WTC11 (cell line): ENCODE measurements around the gene GRK2. TPM values are rescaled to one million over a fixed set of nuclear protein-coding genes. Genes with fewer than 3 reads are reported as not detected.

ENCODE experiments used
- ATAC-seq: fragments of 200-7000 bp; cut with Tn5 transposase; 2 replicates; pipeline ENCODE4 v1.10.0; 2021; ENCODE audit warnings: mild to moderate bottlenecking, moderate library complexity
- CTCF ChIA-PET: fragments of 300-600 bp; sonication (Branson Sonifier 250); formaldehyde crosslinking; loops from one replicate; lab custom pipeline; 2021; ENCODE audit warnings: antibody characterized with exemption; lab: Charles Lee
- POLR2A ChIA-PET: fragments of 350-600 bp; sonication (Branson Sonifier 250); formaldehyde crosslinking; loops from one replicate; lab custom pipeline; 2021; ENCODE audit warnings: antibody characterized with exemption; lab: Charles Lee
- DNase-seq: peaks from one replicate; pipeline ENCODE4 v3.0.0; 2021; ENCODE audit warnings: low spot score
- H3K27ac Mint-ChIP-seq: 2 replicates; pipeline ENCODE4 v1.8.0; 2021; ENCODE audit warnings: mixed read lengths
- H3K27me3 Mint-ChIP-seq: 2 replicates; pipeline ENCODE4 v1.8.0; 2021; ENCODE audit warnings: low read depth, mild to moderate bottlenecking, moderate library complexity, mixed read lengths
- H3K36me3 Mint-ChIP-seq: 2 replicates; pipeline ENCODE4 v1.8.0; 2021; ENCODE audit warnings: mixed read lengths
- H3K4me1 Mint-ChIP-seq: 2 replicates; pipeline ENCODE4 v1.8.0; 2022; ENCODE audit warnings: mixed read lengths
- H3K4me3 Mint-ChIP-seq: 2 replicates; pipeline ENCODE4 v1.8.0; 2021; ENCODE audit warnings: mild to moderate bottlenecking, moderate library complexity, mixed read lengths
- H3K9me3 Mint-ChIP-seq: 2 replicates; pipeline ENCODE4 v1.8.0; 2021; ENCODE audit warnings: mixed read lengths
- FOXJ3 ChIP-seq: sonication (generic); formaldehyde crosslinking; IDR thresholded peaks from 2 replicates; pipeline ENCODE4 v1.9.0; 2021; ENCODE audit warnings: missing genetic modification reagents, mild to moderate bottlenecking, borderline replicate concordance
- FOXK1 ChIP-seq: sonication (generic); formaldehyde crosslinking; IDR thresholded peaks from 2 replicates; pipeline ENCODE4 v1.8.0; 2022; ENCODE audit warnings: mild to moderate bottlenecking, moderate library complexity, missing genetic modification reagents
- GABPB1 ChIP-seq: sonication (generic); formaldehyde crosslinking; IDR thresholded peaks from 2 replicates; pipeline ENCODE4 v1.8.1; 2023; ENCODE audit warnings: mild to moderate bottlenecking, missing genetic modification reagents
- JAZF1 ChIP-seq: fragments of 250-450 bp; sonication (Bioruptor Pico); IDR thresholded peaks from 2 replicates; pipeline ENCODE4 v1.9.0; 2021; ENCODE audit warnings: moderate library complexity, mild to moderate bottlenecking, inconsistent platforms
- NFYB ChIP-seq: sonication (generic); formaldehyde crosslinking; conservative IDR thresholded peaks from 2 replicates; pipeline ENCODE4 v1.8.0; 2022; ENCODE audit warnings: low read depth, missing genetic modification reagents
- RELA ChIP-seq: sonication (generic); formaldehyde crosslinking; IDR thresholded peaks from 2 replicates; pipeline ENCODE4 v1.8.1; 2022; ENCODE audit warnings: missing genetic modification reagents, mild to moderate bottlenecking, borderline replicate concordance
- ZNF317 ChIP-seq: sonication (generic); formaldehyde crosslinking; IDR thresholded peaks from 2 replicates; pipeline ENCODE4 v1.8.1; 2023; ENCODE audit warnings: low read depth, mild to moderate bottlenecking, moderate library complexity, missing genetic modification reagents, borderline replicate concordance
- ZNF416 ChIP-seq: fragments of 250-450 bp; sonication (Bioruptor Pico); IDR thresholded peaks from 2 replicates; pipeline ENCODE4 v1.9.0; 2021; ENCODE audit warnings: mild to moderate bottlenecking, inconsistent platforms
- total RNA-seq: library from RNA; stranded (reverse); gene quantifications from 3 replicates; pipeline ENCODE4 v1.2.3, GENCODE V29; 2021
- TF ChIP-seq, protein P1 (sequence below): sonication (generic); formaldehyde crosslinking; IDR thresholded peaks from 2 replicates; pipeline ENCODE4 v1.8.1; 2023; ENCODE audit warnings: mild to moderate bottlenecking, missing genetic modification reagents
- TF ChIP-seq, protein P2 (sequence below): sonication (generic); formaldehyde crosslinking; IDR thresholded peaks from 2 replicates; pipeline ENCODE4 v1.8.0; 2022; ENCODE audit warnings: mild to moderate bottlenecking, missing genetic modification reagents
- TF ChIP-seq, protein P3 (sequence below): sonication (generic); formaldehyde crosslinking; IDR thresholded peaks from 2 replicates; pipeline ENCODE4 v1.8.0; 2022; ENCODE audit warnings: missing genetic modification reagents
- TF ChIP-seq, protein P4 (sequence below): sonication (generic); formaldehyde crosslinking; IDR thresholded peaks from 2 replicates; pipeline ENCODE4 v1.8.1; 2023; ENCODE audit warnings: mild to moderate bottlenecking, moderate library complexity, missing genetic modification reagents
- TF ChIP-seq, protein P5 (sequence below): sonication (generic); formaldehyde crosslinking; conservative IDR thresholded peaks from 2 replicates; pipeline ENCODE4 v1.8.1; 2023; ENCODE audit warnings: mild to moderate bottlenecking, low read depth, missing genetic modification reagents, moderate library complexity
- TF ChIP-seq, protein P6 (sequence below): sonication (generic); formaldehyde crosslinking; IDR thresholded peaks from 2 replicates; pipeline ENCODE4 v1.8.1; 2022; ENCODE audit warnings: low read depth, mild to moderate bottlenecking, moderate library complexity, missing genetic modification reagents, borderline replicate concordance

The GRK2 gene
- total RNA-seq, 1 experiment from 2014 or later, result 68.1 TPM

DNA sequence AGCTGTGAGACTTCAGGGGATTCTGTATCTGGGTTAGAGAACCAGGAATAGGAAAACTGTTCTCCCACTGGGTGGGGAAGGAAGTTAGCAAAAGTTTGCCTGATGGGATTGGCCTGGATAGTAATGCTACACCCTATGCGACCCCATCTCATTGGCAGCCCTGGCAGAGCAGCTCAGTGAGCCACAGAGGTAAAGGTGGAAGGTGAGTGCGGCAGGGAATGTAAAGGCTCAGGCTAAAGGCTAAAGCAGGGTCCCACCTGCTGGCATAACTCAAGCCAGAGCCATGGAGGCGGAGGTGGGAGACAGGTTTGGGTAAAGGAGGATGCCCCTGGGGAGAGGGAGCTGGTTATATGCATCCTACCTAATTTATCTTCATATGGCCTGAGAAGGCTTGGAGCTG lies 55.8 kb downstream of the GRK2 start:
- no peak overlapping the region for H3K4me3 Mint-ChIP-seq
- no peaks in the 10 kb centered on the region for H3K36me3 Mint-ChIP-seq
- POLR2A ChIA-PET, result interaction anchor here (0.9 kb wide), 1 partner anchor 90 kb away, joined by 3 read pairs; no protein-coding TSS in a partner anchor
- ATAC-seq (no peak), DNase-seq (no peak)
- H3K9me3 Mint-ChIP-seq, result no peaks in the 10 kb centered on the region
- no peak overlapping the region for H3K27ac Mint-ChIP-seq
- peaks cover 5% of the 10 kb centered on the region for H3K4me1 Mint-ChIP-seq
- peaks cover 28% of the 10 kb centered on the region for H3K27me3 Mint-ChIP-seq
- TF ChIP-seq ZNF416, result no peak
- TF ChIP-seq, protein P1, sequence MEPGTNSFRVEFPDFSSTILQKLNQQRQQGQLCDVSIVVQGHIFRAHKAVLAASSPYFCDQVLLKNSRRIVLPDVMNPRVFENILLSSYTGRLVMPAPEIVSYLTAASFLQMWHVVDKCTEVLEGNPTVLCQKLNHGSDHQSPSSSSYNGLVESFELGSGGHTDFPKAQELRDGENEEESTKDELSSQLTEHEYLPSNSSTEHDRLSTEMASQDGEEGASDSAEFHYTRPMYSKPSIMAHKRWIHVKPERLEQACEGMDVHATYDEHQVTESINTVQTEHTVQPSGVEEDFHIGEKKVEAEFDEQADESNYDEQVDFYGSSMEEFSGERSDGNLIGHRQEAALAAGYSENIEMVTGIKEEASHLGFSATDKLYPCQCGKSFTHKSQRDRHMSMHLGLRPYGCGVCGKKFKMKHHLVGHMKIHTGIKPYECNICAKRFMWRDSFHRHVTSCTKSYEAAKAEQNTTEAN (CRISPR knock-in tag), result no peak
- TF ChIP-seq, protein P2, sequence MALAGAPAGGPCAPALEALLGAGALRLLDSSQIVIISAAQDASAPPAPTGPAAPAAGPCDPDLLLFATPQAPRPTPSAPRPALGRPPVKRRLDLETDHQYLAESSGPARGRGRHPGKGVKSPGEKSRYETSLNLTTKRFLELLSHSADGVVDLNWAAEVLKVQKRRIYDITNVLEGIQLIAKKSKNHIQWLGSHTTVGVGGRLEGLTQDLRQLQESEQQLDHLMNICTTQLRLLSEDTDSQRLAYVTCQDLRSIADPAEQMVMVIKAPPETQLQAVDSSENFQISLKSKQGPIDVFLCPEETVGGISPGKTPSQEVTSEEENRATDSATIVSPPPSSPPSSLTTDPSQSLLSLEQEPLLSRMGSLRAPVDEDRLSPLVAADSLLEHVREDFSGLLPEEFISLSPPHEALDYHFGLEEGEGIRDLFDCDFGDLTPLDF, result no peak
- no peak for TF ChIP-seq JAZF1 (CRISPR knock-in tag)
- TF ChIP-seq ZNF317 (CRISPR knock-in tag), result no peak
- TF ChIP-seq RELA (CRISPR knock-in tag), result no peak
- TF ChIP-seq, protein P3, sequence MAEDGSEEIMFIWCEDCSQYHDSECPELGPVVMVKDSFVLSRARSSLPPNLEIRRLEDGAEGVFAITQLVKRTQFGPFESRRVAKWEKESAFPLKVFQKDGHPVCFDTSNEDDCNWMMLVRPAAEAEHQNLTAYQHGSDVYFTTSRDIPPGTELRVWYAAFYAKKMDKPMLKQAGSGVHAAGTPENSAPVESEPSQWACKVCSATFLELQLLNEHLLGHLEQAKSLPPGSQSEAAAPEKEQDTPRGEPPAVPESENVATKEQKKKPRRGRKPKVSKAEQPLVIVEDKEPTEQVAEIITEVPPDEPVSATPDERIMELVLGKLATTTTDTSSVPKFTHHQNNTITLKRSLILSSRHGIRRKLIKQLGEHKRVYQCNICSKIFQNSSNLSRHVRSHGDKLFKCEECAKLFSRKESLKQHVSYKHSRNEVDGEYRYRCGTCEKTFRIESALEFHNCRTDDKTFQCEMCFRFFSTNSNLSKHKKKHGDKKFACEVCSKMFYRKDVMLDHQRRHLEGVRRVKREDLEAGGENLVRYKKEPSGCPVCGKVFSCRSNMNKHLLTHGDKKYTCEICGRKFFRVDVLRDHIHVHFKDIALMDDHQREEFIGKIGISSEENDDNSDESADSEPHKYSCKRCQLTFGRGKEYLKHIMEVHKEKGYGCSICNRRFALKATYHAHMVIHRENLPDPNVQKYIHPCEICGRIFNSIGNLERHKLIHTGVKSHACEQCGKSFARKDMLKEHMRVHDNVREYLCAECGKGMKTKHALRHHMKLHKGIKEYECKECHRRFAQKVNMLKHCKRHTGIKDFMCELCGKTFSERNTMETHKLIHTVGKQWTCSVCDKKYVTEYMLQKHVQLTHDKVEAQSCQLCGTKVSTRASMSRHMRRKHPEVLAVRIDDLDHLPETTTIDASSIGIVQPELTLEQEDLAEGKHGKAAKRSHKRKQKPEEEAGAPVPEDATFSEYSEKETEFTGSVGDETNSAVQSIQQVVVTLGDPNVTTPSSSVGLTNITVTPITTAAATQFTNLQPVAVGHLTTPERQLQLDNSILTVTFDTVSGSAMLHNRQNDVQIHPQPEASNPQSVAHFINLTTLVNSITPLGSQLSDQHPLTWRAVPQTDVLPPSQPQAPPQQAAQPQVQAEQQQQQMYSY (CRISPR knock-in tag), result no peak
- TF ChIP-seq FOXJ3 (CRISPR knock-in tag), result no peak
- no peak for TF ChIP-seq GABPB1 (CRISPR knock-in tag)
- no peak for TF ChIP-seq FOXK1 (CRISPR knock-in tag)
- TF ChIP-seq, protein P4, sequence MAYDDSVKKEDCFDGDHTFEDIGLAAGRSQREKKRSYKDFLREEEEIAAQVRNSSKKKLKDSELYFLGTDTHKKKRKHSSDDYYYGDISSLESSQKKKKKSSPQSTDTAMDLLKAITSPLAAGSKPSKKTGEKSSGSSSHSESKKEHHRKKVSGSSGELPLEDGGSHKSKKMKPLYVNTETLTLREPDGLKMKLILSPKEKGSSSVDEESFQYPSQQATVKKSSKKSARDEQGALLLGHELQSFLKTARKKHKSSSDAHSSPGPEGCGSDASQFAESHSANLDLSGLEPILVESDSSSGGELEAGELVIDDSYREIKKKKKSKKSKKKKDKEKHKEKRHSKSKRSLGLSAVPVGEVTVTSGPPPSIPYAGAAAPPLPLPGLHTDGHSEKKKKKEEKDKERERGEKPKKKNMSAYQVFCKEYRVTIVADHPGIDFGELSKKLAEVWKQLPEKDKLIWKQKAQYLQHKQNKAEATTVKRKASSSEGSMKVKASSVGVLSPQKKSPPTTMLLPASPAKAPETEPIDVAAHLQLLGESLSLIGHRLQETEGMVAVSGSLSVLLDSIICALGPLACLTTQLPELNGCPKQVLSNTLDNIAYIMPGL (CRISPR knock-in tag), result no peak
- TF ChIP-seq, protein P5, sequence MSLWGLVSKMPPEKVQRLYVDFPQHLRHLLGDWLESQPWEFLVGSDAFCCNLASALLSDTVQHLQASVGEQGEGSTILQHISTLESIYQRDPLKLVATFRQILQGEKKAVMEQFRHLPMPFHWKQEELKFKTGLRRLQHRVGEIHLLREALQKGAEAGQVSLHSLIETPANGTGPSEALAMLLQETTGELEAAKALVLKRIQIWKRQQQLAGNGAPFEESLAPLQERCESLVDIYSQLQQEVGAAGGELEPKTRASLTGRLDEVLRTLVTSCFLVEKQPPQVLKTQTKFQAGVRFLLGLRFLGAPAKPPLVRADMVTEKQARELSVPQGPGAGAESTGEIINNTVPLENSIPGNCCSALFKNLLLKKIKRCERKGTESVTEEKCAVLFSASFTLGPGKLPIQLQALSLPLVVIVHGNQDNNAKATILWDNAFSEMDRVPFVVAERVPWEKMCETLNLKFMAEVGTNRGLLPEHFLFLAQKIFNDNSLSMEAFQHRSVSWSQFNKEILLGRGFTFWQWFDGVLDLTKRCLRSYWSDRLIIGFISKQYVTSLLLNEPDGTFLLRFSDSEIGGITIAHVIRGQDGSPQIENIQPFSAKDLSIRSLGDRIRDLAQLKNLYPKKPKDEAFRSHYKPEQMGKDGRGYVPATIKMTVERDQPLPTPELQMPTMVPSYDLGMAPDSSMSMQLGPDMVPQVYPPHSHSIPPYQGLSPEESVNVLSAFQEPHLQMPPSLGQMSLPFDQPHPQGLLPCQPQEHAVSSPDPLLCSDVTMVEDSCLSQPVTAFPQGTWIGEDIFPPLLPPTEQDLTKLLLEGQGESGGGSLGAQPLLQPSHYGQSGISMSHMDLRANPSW (CRISPR knock-in tag), result no peak
- no peak for TF ChIP-seq NFYB (CRISPR knock-in tag)
- TF ChIP-seq, protein P6, sequence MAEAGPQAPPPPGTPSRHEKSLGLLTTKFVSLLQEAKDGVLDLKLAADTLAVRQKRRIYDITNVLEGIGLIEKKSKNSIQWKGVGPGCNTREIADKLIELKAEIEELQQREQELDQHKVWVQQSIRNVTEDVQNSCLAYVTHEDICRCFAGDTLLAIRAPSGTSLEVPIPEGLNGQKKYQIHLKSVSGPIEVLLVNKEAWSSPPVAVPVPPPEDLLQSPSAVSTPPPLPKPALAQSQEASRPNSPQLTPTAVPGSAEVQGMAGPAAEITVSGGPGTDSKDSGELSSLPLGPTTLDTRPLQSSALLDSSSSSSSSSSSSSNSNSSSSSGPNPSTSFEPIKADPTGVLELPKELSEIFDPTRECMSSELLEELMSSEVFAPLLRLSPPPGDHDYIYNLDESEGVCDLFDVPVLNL (CRISPR knock-in tag), result no peak
- CTCF ChIA-PET, result interaction anchor here (0.7 to 2.8 kb wide), 6 partner anchors 23 to 249 kb away, joined by 3 to 18 read pairs (median 6); no protein-coding TSS in a partner anchor
